ENCODE measurements around the gene TEKTIP1. TPM values are rescaled to one million over a fixed set of nuclear protein-coding genes. Genes with fewer than 3 reads are reported as not detected.
"Not testable (repeated sequence)": the region's sequence is repeated elsewhere in the genome, so short reads cannot be mapped to it uniquely, and the experiment has no call there.

Gene TEKTIP1
- polyA plus RNA-seq, 1 donor = 3.2 TPM

GRCh38 chr19:3499738-3500428 is 39.1 kb upstream of the TEKTIP1 start:
- peaks cover 24% of the 10 kb centered on the region for H3K36me3 ChIP-seq (ENCODE audit: control insufficient read depth, insufficient read depth, low read length)
- H3K27me3 ChIP-seq (ENCODE audit: control insufficient read depth, insufficient read depth, low read length) = no peaks in the 10 kb centered on the region
- WGBS (ENCODE audit: insufficient coverage, low lambda C conversion rate) = no CpG with 5 or more reads among the region's 18 CpGs
- no peak for DNase-seq
- no peaks in the 10 kb centered on the region for H3K9me3 ChIP-seq (ENCODE audit: control insufficient read depth, low read depth, low read length)
- peak overlapping the region; percentile 83 for H3K4me3 ChIP-seq (ENCODE audit: low read length)
- H3K4me1 ChIP-seq (ENCODE audit: control insufficient read depth, insufficient read depth, low read length) = no peaks in the 10 kb centered on the region
- peak overlapping the region; percentile 84 for H3K27ac ChIP-seq (ENCODE audit: low read length)

GRCh38 chr19:3500429-3501101 is 38.4 kb upstream of the TEKTIP1 start, which contains the start of gene DOHH:
Gene DOHH (minus strand): TSS chr19:3500674. CDS start chr19:3496814, 3,860 bp downstream.
- Histone ChIP-seq H3K27me3 (ENCODE audit: control insufficient read depth, insufficient read depth, low read length) (no peaks in the 10 kb centered on the region), H3K36me3 (ENCODE audit: control insufficient read depth, insufficient read depth, low read length) (peaks cover 20% of the 10 kb centered on the region), H3K4me1 (ENCODE audit: control insufficient read depth, insufficient read depth, low read length) (no peaks in the 10 kb centered on the region), H3K9me3 (ENCODE audit: control insufficient read depth, low read depth, low read length) (no peaks in the 10 kb centered on the region), H3K27ac (ENCODE audit: low read length) (peak within 1 kb of the TSS; percentile 84), H3K4me3 (ENCODE audit: low read length) (peak within 1 kb of the TSS; percentile 83)
- DNase-seq = peak; percentile 96 to 98
- 0% methylated on average over 2 of the region's 52 CpGs for WGBS (ENCODE audit: insufficient coverage, low lambda C conversion rate)

- Histone ChIP-seq H3K9me3 (ENCODE audit: control insufficient read depth, low read depth, low read length) (no peaks in the 10 kb centered on the region), H3K4me1 (ENCODE audit: control insufficient read depth, insufficient read depth, low read length) (no peaks in the 10 kb centered on the region), H3K27ac (ENCODE audit: low read length) (no peak overlapping the region), H3K27me3 (ENCODE audit: control insufficient read depth, insufficient read depth, low read length) (no peaks in the 10 kb centered on the region), H3K36me3 (ENCODE audit: control insufficient read depth, insufficient read depth, low read length) (peaks cover 8% of the 10 kb centered on the region), H3K4me3 (ENCODE audit: low read length) (no peak overlapping the region)
- no CpG with 5 or more reads among the region's 3 CpGs for WGBS (ENCODE audit: insufficient coverage, low lambda C conversion rate)
- DNase-seq = no peak
These were observed 37.2 kb upstream of the TEKTIP1 start for GRCh38 chr19:3501780-3502179.

- Histone ChIP-seq H3K4me1 (ENCODE audit: control insufficient read depth, insufficient read depth, low read length) (peaks cover 8% of the 10 kb centered on the region), H3K27ac (ENCODE audit: low read length) (no peak overlapping the region), H3K9me3 (ENCODE audit: control insufficient read depth, low read depth, low read length) (no peaks in the 10 kb centered on the region), H3K36me3 (ENCODE audit: control insufficient read depth, insufficient read depth, low read length) (no peaks in the 10 kb centered on the region), H3K27me3 (ENCODE audit: control insufficient read depth, insufficient read depth, low read length) (no peaks in the 10 kb centered on the region), H3K4me3 (ENCODE audit: low read length) (no peak overlapping the region)
- whole genome bisulfite sequencing (ENCODE audit: insufficient coverage, low lambda C conversion rate) = no CpG with 5 or more reads among the region's 13 CpGs
- no peak for DNase-seq
These were observed 35.9 kb upstream of the TEKTIP1 start for GRCh38 chr19:3503036-3503572.

- WGBS (ENCODE audit: insufficient coverage, low lambda C conversion rate) = 70% methylated on average over 2 of the region's 5 CpGs
These were observed 34.2 kb upstream of the TEKTIP1 start for GRCh38 chr19:3504735-3505134.

GRCh38 chr19:3505598-3506383 is 33.2 kb upstream of the TEKTIP1 start, which contains the start of gene FZR1:
Gene FZR1 (plus strand): TSS chr19:3506311. CDS start chr19:3522990, 16,679 bp downstream.
- Histone ChIP-seq H3K27ac (ENCODE audit: low read length) (peak within 1 kb of the TSS; percentile 87), H3K4me3 (ENCODE audit: low read length) (peak within 1 kb of the TSS; percentile 71), H3K4me1 (ENCODE audit: control insufficient read depth, insufficient read depth, low read length) (peaks cover 10% of the 10 kb centered on the region), H3K36me3 (ENCODE audit: control insufficient read depth, insufficient read depth, low read length) (peaks cover 21% of the 10 kb centered on the region), H3K9me3 (ENCODE audit: control insufficient read depth, low read depth, low read length) (no peaks in the 10 kb centered on the region), H3K27me3 (ENCODE audit: control insufficient read depth, insufficient read depth, low read length) (no peaks in the 10 kb centered on the region)
- DNase-seq = peak; percentile 99
- no CpG with 5 or more reads among the region's 79 CpGs for WGBS (ENCODE audit: insufficient coverage, low lambda C conversion rate)

More at GRCh38 chr19:3504735-3505134, 34.2 kb upstream of the TEKTIP1 start:
- no peaks in the 10 kb centered on the region for H3K9me3 ChIP-seq (ENCODE audit: control insufficient read depth, low read depth, low read length)
- peaks cover 10% of the 10 kb centered on the region for H3K4me1 ChIP-seq (ENCODE audit: control insufficient read depth, insufficient read depth, low read length)
- H3K4me3 ChIP-seq (ENCODE audit: low read length) = no peak overlapping the region
- peaks cover 11% of the 10 kb centered on the region for H3K36me3 ChIP-seq (ENCODE audit: control insufficient read depth, insufficient read depth, low read length)
- DNase-seq = peak in 1 of 2 donors; percentile 13
- H3K27me3 ChIP-seq (ENCODE audit: control insufficient read depth, insufficient read depth, low read length) = no peaks in the 10 kb centered on the region
- peak overlapping the region; percentile 87 for H3K27ac ChIP-seq (ENCODE audit: low read length)

- H3K4me3 ChIP-seq (ENCODE audit: low read length) = peak overlapping the region; percentile 71
- no CpG with 5 or more reads among the region's 69 CpGs for WGBS (ENCODE audit: insufficient coverage, low lambda C conversion rate)
- H3K9me3 ChIP-seq (ENCODE audit: control insufficient read depth, low read depth, low read length) = no peaks in the 10 kb centered on the region
- peaks cover 10% of the 10 kb centered on the region for H3K4me1 ChIP-seq (ENCODE audit: control insufficient read depth, insufficient read depth, low read length)
- no peaks in the 10 kb centered on the region for H3K27me3 ChIP-seq (ENCODE audit: control insufficient read depth, insufficient read depth, low read length)
- peak overlapping the region; percentile 72 for H3K27ac ChIP-seq (ENCODE audit: low read length)
- DNase-seq = peak in 1 of 2 donors; percentile 47
- H3K36me3 ChIP-seq (ENCODE audit: control insufficient read depth, insufficient read depth, low read length) = peaks cover 28% of the 10 kb centered on the region
These were observed 32.3 kb upstream of the TEKTIP1 start for GRCh38 chr19:3506384-3507340.

- Histone ChIP-seq H3K4me1 (ENCODE audit: control insufficient read depth, insufficient read depth, low read length) (peaks cover 10% of the 10 kb centered on the region), H3K36me3 (ENCODE audit: control insufficient read depth, insufficient read depth, low read length) (peaks cover 37% of the 10 kb centered on the region), H3K9me3 (ENCODE audit: control insufficient read depth, low read depth, low read length) (no peaks in the 10 kb centered on the region), H3K4me3 (ENCODE audit: low read length) (peak overlapping the region; percentile 71), H3K27me3 (ENCODE audit: control insufficient read depth, insufficient read depth, low read length) (no peaks in the 10 kb centered on the region), H3K27ac (ENCODE audit: low read length) (peak overlapping the region; percentile 72)
- peak; percentile 55 to 71 for DNase-seq
- WGBS (ENCODE audit: insufficient coverage, low lambda C conversion rate) = 0% methylated on average over 1 of the region's 31 CpGs
These were observed 31.4 kb upstream of the TEKTIP1 start for GRCh38 chr19:3507371-3508120.

GRCh38 chr19:3508121-3508661 is 30.8 kb upstream of the TEKTIP1 start:
- H3K4me1 ChIP-seq (ENCODE audit: control insufficient read depth, insufficient read depth, low read length) = peaks cover 10% of the 10 kb centered on the region
- peaks cover 39% of the 10 kb centered on the region for H3K36me3 ChIP-seq (ENCODE audit: control insufficient read depth, insufficient read depth, low read length)
- H3K9me3 ChIP-seq (ENCODE audit: control insufficient read depth, low read depth, low read length); H3K27me3 ChIP-seq (ENCODE audit: control insufficient read depth, insufficient read depth, low read length): not testable (repeated sequence)
- H3K4me3 ChIP-seq (ENCODE audit: low read length) = peak overlapping the region; percentile 71
- WGBS (ENCODE audit: insufficient coverage, low lambda C conversion rate) = no CpG with 5 or more reads among the region's 18 CpGs
- peak overlapping the region; percentile 38 for H3K27ac ChIP-seq (ENCODE audit: low read length)
- DNase-seq = peak in 1 of 2 donors; percentile 61
